Fibroblast of upper back skin (primary cell): ENCODE measurements around the gene EFCAB11.

Source experiments
- DNase-seq: peaks from one replicate; pipeline ENCODE4 v3.0.0-alpha.2; 2013

Gene EFCAB11

DNA sequence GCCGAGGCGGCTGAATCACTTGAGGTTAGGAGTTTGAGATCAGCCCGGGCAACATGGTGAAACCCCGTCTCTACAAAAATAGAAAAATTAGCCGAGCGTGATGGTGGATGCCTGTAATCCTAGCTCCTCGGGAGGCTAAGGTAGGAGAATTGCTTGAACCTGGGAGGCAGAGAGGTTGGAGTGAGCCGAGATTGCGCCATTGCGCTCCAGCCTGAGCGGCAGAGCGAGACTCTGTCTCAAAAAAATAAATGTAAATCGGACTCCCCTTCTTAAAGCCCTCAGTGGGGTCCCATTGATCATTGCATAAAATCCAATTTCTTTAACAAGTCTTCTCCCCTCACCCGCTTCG is 2.1 kb upstream of the EFCAB11 start:
- DNase-seq: no peak

DNA sequence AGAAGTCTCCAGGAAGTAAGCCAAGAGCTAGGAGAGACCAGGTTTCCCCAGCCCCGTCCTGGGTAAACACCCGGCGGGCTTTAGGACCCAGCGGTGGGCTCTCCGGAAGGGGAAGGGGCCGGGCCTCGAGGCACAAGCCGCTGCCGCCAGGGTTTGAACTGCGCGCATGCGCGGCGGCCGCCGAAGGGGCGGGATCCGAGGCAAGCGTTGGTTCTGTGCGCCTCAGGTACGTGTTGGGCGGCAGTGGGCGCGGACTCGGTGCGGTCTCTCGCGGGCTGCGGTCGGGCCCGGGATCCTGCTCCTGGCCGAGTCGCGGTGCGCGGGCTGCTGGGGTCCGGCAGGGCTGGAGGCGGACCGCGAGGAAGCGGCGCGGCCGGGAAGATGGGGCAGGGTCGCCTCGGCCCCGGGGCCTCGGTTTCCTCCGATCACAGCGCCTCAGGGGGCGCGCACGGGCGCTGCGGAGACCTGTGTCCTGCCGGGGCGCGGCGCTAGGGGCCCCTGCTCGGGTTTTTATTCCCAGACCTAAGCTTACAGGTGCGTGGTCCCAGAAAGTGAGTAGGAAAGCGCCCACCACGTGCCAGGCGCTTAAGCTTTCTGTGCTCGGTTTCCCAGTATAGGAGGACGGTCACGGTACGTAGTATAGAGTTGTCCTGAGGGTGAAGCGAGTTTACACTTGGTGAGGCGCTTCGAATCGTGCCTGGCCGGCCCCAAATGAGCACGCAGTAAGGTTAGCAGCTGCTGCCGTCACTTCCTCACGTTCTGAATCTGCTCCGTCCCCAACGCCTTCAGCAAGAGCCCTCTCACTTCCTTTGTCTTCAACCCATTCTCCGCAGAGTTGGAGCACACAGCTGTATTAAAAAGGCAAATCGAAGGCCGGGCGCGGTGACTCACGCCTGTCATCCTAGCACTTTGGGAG is 1.5 kb upstream of the EFCAB11 start, which contains the start of gene TDP1:
TSS of gene TDP1 (plus strand) at position 183 of the 916 bp plus-strand sequence. CDS start 7,188 bp downstream, outside the sequence.
- peak; percentile 94 for DNase-seq

DNA sequence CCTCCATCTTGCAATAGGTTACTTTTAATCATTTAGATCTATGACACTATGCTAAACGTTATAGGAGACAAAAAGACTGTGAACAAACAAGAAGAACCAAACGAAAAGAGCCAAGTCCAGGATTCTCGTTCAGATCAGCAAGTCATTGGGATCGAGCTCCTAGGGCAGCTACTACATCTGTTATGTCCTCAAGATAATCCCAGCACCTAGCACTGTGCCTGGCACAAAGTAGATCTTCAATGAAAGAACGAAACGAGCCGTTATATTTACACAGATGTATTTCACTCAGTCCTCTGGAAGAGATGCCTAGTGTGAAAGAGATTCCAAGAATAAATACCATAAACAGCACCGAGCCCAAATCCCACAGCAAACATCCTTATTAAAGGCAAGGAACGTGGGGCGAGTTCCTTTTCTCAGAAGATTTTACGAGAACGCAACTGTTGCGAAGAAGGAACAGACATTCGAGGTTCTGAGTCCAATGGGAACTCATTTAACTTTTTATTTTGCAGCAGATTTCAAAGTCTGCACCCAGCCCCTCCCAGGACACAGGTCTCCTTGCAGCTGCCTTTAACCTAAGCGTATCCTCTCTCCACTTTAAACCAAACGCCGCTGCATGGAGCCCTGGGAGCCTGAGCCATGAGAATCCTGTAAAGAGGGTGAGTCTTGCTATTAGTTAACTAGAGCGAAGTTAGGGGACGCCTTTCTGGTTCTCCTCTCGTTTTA is 653 bp upstream of the EFCAB11 start:
- no peak for DNase-seq

DNA sequence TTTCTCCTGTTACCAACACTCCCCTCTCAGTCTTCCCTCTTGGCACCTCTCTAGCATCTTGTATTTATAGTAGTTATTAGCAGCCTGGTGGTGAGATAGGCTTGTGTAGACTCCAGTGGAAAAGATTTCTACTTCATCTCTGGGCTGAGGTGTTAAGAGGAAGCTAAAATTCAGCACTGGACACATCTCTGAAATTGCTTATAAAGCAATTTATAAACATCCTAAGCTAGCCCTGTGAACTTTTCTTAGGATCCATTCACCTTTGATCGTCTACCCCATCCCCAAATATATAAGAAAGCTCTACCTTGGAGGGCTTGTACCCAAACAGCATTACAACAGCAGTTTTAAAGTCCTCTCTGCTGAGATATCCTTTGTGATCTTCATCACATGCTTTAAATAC is 928 bp downstream of the EFCAB11 start:
- DNase-seq: no peak

DNA sequence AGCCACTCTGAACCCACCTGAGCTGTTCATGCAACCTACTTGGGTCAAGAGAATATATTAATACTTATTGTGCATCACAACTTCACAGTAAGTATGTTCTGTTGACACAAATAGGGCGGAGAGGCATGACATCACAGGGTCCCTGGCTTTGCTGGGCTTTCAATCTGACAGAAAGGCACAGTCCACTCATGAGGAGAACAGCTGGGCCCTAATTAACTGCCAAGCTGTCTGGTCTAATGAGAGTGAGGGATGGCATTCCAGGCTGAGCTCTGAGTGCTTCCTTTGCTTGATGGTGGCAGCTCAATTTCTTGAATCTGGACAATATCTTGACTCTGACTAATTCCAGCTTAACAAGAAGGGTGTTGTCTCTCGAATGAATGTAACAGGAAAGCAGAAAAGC is 2.0 kb downstream of the EFCAB11 start:
- DNase-seq: no peak

- no peak for DNase-seq
These were observed 7.2 kb downstream of the EFCAB11 start for GRCh38 chr14:89947344-89947743.

GRCh38 chr14:89941830-89942377 is 12.6 kb downstream of the EFCAB11 start:
- no peak for DNase-seq

GRCh38 chr14:89936654-89937185 is 17.8 kb downstream of the EFCAB11 start:
- no peak for DNase-seq

- DNase-seq: no peak
These were observed 21.5 kb downstream of the EFCAB11 start for GRCh38 chr14:89933002-89933401.

DNA sequence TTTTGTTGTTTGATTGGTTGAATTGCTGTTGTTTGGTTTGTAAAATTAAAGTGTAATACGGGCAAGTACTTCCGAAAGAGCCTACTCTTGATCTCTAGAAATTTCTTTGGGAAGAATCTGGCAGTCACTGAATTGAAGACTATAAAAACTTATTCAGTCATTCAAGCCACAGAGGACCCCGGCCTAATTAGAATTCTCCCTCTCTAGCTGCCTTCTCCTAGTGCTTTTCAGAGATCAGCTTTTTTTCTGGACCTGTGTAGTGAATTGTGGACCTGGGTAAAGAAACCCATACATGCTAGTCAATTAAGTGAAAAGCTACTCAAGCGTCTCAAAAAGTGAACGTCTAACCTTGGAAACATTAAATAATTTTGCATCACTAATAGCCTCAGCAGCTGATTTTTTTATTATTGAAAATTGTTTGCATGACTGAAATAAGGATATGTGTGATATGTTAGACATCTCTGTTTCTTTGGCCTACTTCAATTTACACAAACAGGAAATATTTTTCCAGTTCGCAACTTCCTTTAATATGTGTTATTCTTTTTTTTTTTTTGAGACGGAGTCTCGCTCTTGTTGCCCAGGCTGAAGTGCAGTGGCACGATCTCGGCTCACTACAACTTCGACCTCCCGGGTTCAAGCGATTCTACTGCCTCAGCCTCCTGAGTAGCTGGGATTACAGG is 27.2 kb downstream of the EFCAB11 start:
- DNase-seq: no peak

DNA sequence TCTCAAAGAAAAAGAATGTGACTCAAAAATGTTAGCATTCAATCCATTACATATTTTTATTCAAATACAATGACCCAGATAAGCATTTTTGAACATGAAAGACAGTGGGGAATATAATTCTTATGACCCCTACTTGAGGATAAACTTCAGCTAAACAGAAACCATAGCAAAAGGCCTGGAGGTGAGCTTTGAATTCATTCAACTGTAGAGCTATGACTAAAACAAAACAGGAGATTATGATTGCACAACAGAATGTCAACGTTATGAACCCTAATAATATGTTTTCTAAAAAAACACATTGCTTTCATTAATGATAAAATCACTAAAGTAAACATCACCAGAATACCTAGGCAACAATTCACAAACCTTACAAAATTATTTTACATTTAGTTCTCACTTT is 27.8 kb downstream of the EFCAB11 start:
- peak; percentile 15 for DNase-seq

- DNase-seq: peak; percentile 25
These were observed 30.3 kb downstream of the EFCAB11 start for GRCh38 chr14:89924268-89924667.

DNA sequence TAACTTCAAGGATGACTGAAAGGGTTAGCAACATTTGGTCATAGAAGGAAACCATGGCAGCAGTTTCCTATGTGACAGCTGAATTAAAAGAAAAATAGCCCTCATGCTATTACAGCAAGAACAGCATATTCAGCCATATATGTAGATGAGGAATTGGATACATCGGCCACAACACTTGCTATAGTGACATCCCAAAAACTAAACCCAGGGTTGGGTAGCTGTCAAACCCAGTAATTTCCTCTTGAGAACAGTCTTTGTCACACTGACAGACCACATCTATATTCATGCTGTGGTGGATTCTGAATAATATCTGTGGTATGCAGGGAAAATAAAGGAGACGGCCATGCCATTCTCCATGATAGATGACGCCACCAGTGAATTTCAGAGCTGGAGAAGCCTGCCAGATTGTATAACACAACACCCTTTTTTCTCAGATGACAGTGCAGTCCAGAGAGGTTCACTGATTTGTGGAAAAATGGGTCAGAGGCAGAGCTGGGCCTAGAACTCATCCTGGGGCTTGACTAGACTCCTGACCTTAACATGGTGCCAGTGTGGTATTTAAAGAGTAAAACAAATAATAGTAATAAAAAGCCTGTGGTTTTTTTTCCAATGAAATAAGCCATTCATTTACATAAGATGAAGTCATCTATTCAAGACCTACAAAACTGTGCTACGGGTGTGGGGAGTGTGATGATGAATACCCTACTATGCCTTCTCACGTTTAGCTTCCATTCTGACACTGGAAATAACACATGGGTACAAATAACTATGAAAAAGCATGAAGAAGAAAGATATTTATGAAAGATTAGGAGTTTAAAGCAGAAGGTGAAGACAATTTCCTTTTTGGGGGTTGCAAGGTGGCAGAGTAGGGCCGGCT is 32.3 kb downstream of the EFCAB11 start:
- peak; percentile 94 for DNase-seq

DNA sequence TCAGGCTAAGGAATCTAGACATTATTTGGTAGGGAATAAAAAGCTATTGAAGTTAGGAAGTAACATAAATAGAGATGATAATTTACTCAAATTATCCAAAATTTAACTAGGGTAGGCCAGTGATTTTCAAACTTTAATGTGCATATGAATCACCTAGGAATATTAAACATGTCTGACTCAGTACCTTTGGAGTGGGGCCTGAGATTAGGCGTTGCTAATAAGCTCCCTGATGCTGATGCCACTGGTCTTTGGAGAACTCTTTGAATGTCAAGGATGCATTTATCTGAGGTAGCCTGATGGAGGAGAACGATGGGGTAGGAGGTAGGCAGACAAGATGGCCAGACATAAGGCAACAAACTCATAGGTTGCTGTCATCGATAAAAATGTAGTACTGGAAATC is 33.2 kb downstream of the EFCAB11 start:
- DNase-seq: peak; percentile 22

DNA sequence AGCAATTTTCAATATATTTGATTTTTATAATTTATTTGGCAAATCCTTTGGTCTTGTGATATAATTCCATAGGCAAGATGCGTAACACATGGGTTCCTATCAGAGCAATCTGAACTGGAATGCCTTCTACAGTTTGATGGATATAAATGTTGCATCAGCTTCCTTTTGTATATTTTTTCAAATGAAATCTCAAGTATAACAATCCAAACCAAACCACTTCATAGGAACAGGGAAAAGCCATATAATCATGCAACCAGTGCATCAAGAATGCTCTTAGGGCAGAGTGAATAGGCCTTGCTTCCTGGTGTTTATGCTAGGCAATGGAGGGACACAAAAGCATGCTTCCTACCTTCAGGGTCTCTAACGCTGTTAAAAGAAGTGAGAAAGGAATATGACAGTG is 34.5 kb downstream of the EFCAB11 start:
- DNase-seq: peak; percentile 62

GRCh38 chr14:89918721-89919120 is 35.8 kb downstream of the EFCAB11 start:
- DNase-seq: no peak

GRCh38 chr14:89915114-89915878 is 39.2 kb downstream of the EFCAB11 start:
- peak; percentile 74 for DNase-seq

- DNase-seq: peak; percentile 98
These were observed 41.8 kb downstream of the EFCAB11 start for GRCh38 chr14:89912667-89913211.

GRCh38 chr14:89912221-89912620 is 42.3 kb downstream of the EFCAB11 start:
- no peak for DNase-seq

DNA sequence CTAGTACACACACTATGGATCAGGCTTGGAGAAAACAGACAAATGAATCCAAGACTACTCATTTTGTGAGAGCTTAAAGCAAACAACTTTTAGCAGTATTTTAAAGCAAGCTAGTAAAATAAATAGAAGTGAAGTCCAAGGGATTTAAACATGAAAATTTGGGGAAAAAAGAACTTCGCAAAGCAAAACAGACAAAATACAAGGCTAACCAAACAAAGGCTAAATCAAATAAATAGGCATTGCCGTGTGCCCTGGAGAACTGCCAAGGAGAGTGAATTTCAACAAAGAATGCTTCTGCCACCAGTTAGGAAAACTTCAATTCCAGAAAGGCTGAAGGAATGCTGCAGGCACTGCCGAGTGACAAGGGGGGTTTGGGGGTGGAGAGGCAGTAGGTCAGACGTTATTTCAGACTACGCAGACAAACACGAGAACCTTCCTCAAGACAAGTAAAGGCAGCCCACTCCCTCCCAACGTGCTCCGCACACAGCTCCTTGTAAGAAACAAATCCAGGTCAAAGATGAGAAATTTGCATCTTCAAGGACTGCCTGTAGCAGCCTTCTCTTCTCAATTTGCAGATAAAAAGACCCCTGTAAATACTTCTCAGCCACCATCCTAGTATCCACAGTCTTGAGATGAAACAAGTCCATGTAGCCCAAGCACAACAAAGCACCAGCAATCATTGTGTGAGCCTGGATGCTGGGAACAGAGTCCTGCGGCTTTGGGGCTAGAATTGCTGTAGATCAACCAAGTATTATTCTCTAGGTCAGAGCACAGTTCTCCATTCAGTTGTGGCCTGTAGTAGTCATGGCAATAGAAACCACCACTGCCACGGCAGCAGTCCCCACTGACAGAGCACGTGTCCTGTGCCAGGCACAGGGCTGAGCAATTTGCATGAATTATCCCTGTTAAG is 43.3 kb downstream of the EFCAB11 start:
- peak; percentile 84 for DNase-seq
